GM19238 (cell line): Measurements from ENCODE around the gene SLX9.

Experiments used
- DNase-seq: peaks from one replicate; pipeline ENCODE4 v3.0.0; 2011; ENCODE audit warnings: low spot score; ENCODE audit not compliant: insufficient read length

The SLX9 gene

DNA sequence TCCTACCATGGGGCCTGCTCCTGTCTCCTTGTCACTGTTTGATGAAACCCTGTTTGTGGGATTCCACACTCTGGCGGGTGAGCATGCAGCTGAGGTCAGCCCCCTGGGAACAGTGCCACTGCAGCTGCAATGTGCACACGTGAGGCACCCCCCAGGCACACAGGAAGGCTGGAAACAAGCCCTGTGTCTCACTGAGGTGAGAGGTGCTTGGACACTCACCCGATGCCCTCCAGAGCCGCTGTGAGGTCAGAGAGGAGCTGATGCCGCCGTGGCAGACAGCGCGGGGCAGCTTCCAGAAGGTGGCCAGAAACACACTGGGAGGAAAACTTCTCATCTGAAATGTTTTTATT lies 49.7 kb downstream of the SLX9 start:
- no peak for DNase-seq

- no peak for DNase-seq
Observed at GRCh38 chr21:44989943-44990780, 50.3 kb downstream of the SLX9 start.

GRCh38 chr21:44990921-44991320 lies 51.1 kb downstream of the SLX9 start:
- DNase-seq: no peak

GRCh38 chr21:44991538-44992483 lies 52.0 kb downstream of the SLX9 start:
- DNase-seq: no peak

DNA sequence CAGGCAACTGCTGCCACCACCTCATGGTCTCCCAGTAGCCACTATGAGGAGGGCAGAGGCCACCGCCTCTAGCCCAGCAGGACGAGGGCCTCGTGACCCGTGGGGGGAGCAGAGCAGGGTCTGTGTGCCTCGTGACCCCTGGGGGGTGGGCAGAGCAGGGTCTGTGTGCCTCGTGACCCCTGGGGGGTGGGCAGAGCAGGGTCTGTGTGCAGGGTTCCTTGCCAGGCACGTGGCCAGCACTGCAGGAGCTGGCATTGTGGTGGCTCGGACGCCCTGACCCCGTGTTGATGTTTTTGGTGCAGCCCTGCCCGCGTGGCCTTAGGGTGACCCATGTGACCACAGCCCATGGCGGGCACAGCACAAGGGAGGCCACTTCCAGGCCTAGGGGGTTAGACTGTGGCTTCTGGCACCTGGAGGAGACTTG lies 52.8 kb downstream of the SLX9 start:
- DNase-seq: no peak

GRCh38 chr21:44993321-44994046 lies 53.7 kb downstream of the SLX9 start:
- DNase-seq: no peak

GRCh38 chr21:44994047-44994694 lies 54.3 kb downstream of the SLX9 start:
- no peak for DNase-seq

GRCh38 chr21:44994695-44995342 lies 55.0 kb downstream of the SLX9 start:
- DNase-seq: no peak

- DNase-seq: no peak
Observed at GRCh38 chr21:44995343-44995941, 55.6 kb downstream of the SLX9 start.

GRCh38 chr21:44996096-44996495 lies 56.3 kb downstream of the SLX9 start:
- DNase-seq: no peak

- DNase-seq: no peak
Observed at GRCh38 chr21:44996501-44996921, 56.7 kb downstream of the SLX9 start.

- no peak for DNase-seq
Observed at GRCh38 chr21:44996983-44997936, 57.4 kb downstream of the SLX9 start.

GRCh38 chr21:44998086-44998620 lies 58.3 kb downstream of the SLX9 start:
- no peak for DNase-seq

- DNase-seq: no peak
Observed at GRCh38 chr21:44998621-44999427, 59.0 kb downstream of the SLX9 start.

DNA sequence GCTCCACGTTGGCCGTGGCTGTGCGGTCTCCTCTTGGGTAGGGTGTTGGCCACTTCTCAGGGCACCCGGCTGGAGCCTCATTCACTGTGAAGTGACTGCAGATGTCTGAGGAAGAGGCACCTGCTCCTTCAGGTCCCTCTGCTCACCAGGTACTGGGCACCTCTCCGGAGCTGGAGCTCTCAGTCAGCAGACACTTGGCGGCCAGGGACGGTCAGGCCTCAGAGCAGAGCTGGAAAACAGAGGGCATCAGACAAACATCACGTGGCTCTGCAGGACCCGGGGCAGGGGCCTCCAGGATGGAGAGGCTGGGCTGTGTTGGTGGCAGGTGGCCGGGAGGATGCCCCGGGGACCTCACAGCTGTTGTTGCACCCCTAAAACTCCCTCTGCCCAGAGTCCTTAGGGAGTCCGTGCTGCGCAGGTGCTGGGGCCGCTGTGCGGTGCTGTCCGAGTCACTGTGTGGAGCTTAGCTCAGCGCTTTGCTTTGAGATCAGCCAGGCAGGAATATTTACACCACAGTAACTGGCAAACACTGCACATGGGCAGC lies 59.7 kb downstream of the SLX9 start:
- no peak for DNase-seq

- no peak for DNase-seq
Observed at GRCh38 chr21:44999972-45000636, 60.3 kb downstream of the SLX9 start.

DNA sequence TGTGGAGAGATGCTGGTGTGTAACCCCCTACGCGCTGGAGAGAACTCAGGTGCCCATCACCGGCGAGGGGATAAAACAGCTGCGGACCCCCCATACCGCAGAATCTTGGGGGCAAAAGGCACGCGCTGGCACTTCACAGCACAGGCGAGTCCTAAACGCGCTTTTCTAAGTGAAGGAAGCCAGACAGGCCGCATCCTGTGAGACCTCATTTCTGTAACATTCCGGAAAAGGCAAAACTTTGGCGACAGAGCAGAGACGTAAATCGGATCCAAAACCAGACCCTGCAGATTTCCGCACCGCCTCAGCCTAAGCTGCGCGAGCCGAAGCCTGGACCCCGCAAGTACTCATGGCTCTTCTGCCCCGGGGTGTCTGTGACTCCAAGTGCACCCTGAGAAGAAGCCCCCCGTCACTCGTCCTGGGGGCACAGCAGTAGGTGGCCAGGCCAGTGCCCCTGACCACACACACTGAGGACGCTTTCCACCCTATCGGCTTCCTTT lies 60.9 kb downstream of the SLX9 start:
- no peak for DNase-seq
